HL-60/S4 treated with phorbol 12-myristate 13-acetate at 8.2 ng/mL for 4 days and 3 days (cell line): ENCODE results near the gene PIK3R3.
"Not testable (repeated sequence)": the region's sequence is repeated elsewhere in the genome, so short reads cannot be mapped to it uniquely, and the experiment has no call there.

Experiments
- in situ Hi-C: fragments of 300-500 bp; cut with MboI; formaldehyde crosslinking; loops from 2 replicates; pipeline ENCODE4 v1.15.0; 2022; ENCODE audit warnings: low sequenced_read_pairs

The PIK3R3 gene

DNA sequence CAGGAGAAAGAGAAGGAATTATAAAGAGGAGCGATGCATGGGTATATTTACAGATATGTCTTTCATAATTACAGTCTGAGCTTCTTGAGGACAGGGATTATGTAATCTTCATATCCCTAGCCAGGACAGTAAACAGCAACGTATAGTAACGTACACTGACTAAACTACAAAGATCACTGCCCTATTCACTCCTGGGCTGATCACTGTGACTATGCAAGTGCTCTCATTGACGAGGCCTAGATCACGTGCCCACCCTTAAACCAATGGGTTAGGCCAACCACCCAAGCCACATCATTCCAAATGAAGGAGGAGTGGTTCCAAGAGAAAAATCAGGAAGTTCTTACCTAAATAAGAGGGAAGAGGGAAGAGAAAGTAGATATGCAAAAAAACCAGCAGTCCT lies 18.5 kb downstream of the PIK3R3 start:
- in situ Hi-C loops = no loop called here

DNA sequence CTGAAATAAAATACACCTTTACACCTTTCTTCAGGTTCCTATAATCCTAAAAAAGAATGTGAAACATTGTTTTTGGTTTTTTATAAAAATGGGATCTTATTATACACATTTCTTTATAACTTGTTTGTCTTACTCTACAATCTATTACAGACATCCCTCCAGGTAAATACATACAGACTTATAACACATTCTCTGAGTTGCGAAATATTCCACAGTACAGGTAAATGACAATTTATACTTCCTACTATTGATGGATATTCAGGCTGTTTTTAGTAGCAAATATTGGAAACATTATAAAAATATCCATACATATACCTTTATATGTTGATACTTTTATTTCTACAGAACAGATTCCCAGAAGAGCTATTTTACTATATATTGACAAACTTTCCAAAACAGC lies 20.3 kb downstream of the PIK3R3 start:
- in situ Hi-C loops = no loop called here

- in situ Hi-C loops = no loop called here
Observed at GRCh38 chr1:46110521-46110920, 21.9 kb downstream of the PIK3R3 start.

- in situ Hi-C loops = no loop called here
Observed at GRCh38 chr1:46102769-46103476, 29.5 kb downstream of the PIK3R3 start.

DNA sequence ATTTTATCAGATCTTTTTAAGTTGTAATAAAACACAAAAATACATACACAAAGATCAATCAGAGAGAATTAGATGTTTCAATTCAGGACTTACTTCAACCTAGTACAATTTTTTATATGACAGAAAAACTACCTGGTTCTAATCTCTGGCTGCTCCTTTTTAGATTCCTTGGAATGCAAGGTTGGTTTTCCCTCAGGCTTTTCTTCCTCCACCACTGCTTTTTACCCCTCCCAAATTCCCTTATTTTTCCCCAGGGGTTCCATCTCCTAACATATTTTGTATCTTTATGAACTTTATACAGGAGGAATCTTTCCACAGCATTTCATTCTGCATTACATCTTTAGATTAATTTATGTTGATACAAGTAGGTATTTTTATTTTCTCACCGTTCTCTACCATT lies 33.2 kb downstream of the PIK3R3 start:
- in situ Hi-C loops = no loop called here

DNA sequence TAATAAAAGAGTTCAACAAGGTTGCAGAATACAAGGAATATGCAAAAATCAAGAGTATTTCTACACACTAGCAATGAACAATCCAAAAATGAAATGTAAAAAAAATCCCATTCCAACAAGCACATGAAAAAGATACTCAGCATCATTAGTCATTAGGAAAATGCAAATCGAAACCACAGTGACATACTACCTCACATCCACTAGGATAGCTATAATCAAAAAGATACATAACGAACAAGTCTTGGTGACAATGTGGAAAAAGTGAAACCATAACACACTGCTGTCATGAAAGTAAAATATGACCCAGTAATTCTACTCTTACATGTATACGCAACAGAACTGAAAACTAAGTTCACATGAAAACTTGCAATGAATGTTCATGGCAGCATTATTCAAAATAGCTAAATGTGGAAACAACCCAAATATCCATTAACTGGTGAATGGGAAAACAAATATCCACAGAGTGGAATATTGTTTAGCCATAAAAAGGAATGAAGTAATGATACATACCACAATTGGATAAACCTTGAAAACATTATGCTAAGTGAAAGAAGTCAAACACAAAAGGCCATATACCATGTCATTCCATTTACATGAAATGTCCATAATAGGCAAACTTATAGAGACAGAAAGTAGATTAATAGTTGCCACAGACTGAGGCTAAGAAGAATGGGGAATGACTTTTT lies 34.3 kb downstream of the PIK3R3 start:
- in situ Hi-C loops = no loop called here

DNA sequence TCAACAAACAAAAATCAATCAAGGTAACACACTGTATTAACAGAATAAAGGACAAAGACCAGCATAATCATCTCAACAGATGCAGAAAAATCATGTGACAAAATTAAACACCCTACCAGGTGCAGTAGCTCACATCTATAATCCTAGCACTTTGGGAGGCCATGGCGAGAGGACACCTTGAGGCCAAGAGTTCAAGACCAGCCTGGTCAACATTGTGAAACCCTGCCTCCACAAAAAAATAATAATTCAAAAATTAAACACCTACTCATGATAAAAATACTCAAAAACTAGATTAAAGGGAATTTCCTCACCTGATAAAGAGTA lies 35.3 kb downstream of the PIK3R3 start:
- in situ Hi-C loops = no loop called here

DNA sequence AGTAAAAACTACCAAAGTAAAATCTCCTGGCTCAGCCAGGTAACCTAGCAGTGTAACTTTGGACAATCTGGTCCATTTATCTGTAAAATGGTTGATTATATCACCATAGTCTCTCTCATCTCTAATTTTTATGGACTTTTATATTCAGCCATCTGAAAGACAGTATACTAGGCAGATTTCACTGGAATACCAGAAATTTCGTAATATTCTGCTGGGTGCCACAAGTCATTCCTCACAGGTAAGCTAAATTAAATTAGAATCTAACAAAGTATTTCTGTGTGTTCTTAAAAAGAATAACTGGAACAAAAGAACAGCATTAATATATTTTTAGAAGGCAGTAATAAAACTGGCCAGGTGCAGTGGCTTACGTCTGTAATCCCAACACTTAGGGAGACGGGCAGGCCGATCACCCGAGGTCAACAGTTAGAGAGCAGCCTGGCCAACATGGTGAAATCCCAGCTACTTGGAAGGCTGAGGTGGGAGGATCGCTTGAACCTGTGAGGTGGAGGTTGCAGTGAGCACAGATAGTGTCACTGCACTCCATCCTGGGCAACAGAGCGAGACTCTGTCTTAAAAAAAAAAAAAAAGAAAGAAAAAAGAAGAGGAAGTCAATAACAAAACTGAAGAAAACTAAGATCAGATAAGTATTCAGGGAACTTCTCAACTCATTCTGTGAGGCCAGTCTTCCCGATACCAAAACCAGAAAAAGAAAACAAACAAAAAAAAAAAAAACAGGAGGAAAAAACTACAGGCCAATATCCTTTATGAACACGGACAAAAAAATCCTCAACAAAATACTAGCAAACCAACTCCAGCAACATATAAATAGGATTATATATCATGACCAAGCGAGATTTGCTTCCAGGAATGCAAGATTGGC lies 35.9 kb downstream of the PIK3R3 start:
- in situ Hi-C loops = no loop called here

GRCh38 chr1:46095110-46095509 lies 37.3 kb downstream of the PIK3R3 start:
- in situ Hi-C loops = not testable (repeated sequence)

GRCh38 chr1:46094471-46095005 lies 37.9 kb downstream of the PIK3R3 start:
- in situ Hi-C loops = no loop called here

DNA sequence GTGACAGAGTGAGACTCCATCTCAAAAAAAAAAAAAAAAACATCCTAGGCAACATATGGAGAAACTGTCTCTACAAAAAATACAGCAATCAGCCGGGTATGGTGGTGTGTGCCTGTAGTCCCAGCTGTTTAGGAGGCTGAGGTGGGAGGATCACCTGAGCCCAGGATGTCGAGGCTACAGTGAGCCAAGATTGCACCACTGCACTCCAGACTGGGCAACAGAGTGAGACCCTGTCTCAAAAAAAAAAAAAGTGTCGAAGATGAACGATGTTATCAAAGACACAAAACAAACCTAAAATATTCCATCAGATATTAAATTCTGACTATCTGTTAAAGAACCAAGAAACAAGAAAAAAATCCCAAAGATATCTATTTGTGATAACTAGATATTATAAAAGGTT lies 38.6 kb downstream of the PIK3R3 start:
- in situ Hi-C loops = not testable (repeated sequence)

DNA sequence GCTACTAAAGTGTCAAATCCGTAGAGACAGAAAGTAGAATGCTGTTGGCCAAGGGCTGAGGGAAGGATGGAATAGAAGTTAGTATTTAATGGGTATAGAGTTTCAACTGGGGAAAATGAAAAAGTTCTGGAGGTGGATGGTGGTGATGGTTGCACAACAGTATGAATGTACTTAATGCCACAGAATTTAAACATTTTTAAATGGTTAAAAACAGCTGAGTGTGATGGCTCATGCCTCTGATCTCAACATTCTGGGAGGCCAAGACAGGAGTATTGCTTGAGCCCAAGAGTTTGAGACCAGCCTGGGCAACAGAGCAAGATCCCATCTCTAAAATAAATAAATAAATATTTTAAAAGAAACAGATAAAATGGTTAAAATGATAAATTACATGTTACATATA lies 44.5 kb downstream of the PIK3R3 start:
- in situ Hi-C loops = no loop called here

DNA sequence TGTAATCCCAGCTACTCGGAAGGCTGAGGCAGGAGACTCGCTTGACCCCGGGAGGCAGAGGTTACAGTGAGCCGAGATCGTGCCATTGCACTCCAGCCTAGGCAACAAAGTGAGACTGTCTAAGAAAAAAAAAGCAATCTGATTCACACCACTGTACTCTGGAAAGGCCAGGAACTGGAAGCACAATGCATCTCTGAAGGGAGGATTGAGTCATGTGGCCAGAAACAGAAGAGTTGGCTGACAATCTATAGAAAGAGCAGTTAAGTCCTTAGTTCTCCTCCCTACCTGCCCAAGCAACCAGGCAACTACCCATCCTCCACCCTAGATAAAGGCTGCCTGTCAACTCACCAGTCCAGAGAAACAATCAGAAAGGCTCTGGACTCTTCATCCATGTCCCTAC lies 45.9 kb downstream of the PIK3R3 start:
- in situ Hi-C loops = no loop called here

GRCh38 chr1:46084553-46085451 lies 47.6 kb downstream of the PIK3R3 start:
- in situ Hi-C loops = no loop called here

- in situ Hi-C loops = no loop called here
Observed at GRCh38 chr1:46083579-46083978, 48.9 kb downstream of the PIK3R3 start.

GRCh38 chr1:46081619-46082018 lies 50.8 kb downstream of the PIK3R3 start:
- in situ Hi-C loops = no loop called here

- in situ Hi-C loops = no loop called here
Observed at GRCh38 chr1:46081206-46081605, 51.2 kb downstream of the PIK3R3 start.

DNA sequence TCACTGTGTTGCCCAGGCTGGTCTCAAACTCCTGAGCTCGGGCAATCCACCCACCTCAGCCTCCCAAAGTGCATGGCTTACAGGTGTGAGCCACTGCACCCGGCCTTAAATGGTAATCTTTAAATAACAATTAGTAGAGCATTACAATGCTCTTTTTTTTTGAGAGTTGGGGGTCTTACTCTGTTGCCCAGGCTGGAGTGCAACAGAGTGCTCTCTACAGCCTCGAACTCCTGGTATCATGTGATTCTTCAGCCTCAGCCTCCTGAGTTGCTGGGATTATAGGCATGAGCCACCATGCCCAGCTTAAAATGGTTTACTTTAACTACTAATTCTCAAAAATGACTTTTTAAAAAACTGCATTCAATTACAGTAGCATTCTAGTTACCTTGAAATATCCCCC lies 52.2 kb downstream of the PIK3R3 start:
- in situ Hi-C loops = no loop called here

- in situ Hi-C loops = no loop called here
Observed at GRCh38 chr1:46077644-46078043, 54.8 kb downstream of the PIK3R3 start.

DNA sequence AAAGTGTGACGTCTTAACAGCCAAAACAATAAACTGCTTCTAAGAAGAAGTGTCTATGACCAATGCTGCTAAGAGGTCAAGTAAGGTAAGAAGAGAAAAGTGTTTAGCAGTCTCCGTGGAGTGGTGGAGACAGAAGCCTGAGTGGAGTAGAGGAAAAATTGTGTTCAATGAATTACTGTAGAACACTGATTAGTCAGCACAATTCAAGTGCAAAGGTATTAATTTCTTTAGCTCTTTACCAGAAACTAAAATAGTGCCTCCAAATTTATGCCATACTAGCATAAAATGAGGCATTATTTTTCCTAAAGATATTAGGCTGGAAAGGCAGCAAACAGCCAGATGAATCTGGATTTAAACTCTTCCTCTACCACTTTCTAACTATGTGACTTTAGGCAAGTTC lies 56.1 kb downstream of the PIK3R3 start:
- in situ Hi-C loops = no loop called here

GRCh38 chr1:46072975-46073374 lies 59.5 kb downstream of the PIK3R3 start:
- in situ Hi-C loops = no loop called here
